H1 (cell line): ENCODE measurements around the gene PIGM. TPM values are rescaled to one million over a fixed set of nuclear protein-coding genes. Genes with fewer than 3 reads are reported as not detected.

Experiments
- CTCF ChIA-PET: fragments of 300-600 bp; sonication (Branson Sonifier 250); formaldehyde crosslinking; loops from one replicate; lab custom pipeline; 2021; ENCODE audit not compliant: partially characterized antibody; lab: Charles Lee
- POLR2A ChIA-PET: fragments of 300-600 bp; sonication (Branson Sonifier 250); formaldehyde crosslinking; loops from one replicate; lab custom pipeline; 2021; ENCODE audit warnings: inconsistent platforms; ENCODE audit not compliant: partially characterized antibody; lab: Charles Lee
- DNase-seq, 2 experiments: peaks; one replicate each; pipeline versions ENCODE4 v3.0.0 to v3.0.0-alpha.2; 2010 to 2022; ENCODE audit warnings: low spot score in 2 of 2, low read depth in 1 of 2, mixed read lengths in 1 of 2
- FAIRE-seq: peaks from 2 replicates; lab custom pipeline; 2011; peaks lifted over from hg19 to GRCh38; lab: Jason Lieb, UNC
- H2AFZ ChIP-seq: 2 replicates; pipeline ENCODE4 v1.8.1; 2012; ENCODE audit warnings: low read length, inconsistent platforms
- H2AK5ac ChIP-seq: 2 replicates; pipeline ENCODE4 v1.6.1; 2013; ENCODE audit warnings: low read depth, low read length
- H2BK120ac ChIP-seq: replicated peaks from 2 replicates; pipeline ENCODE3; 2013; ENCODE audit warnings: low read depth, low read length, inconsistent platforms
- H2BK12ac ChIP-seq: 2 replicates; pipeline ENCODE4 v1.6.1; 2013; ENCODE audit warnings: low read depth, low read length
- H2BK15ac ChIP-seq: 2 replicates; pipeline ENCODE4 v1.6.1; 2013; ENCODE audit warnings: low read length
- H2BK20ac ChIP-seq: 2 replicates; pipeline ENCODE4 v1.6.1; 2013; ENCODE audit warnings: low read length
- H2BK5ac ChIP-seq: 2 replicates; pipeline ENCODE4 v1.6.1; 2013; ENCODE audit warnings: low read depth, low read length
- H3K14ac ChIP-seq: 2 replicates; pipeline ENCODE4 v1.6.1; 2013; ENCODE audit warnings: inconsistent platforms; ENCODE audit not compliant: insufficient read length
- H3K18ac ChIP-seq: 2 replicates; pipeline ENCODE4 v1.6.1; 2013; ENCODE audit warnings: low read length; ENCODE audit errors: extremely low read depth
- H3K23ac ChIP-seq: 2 replicates; pipeline ENCODE4 v1.6.1; 2013; ENCODE audit warnings: inconsistent platforms; ENCODE audit not compliant: insufficient read length
- H3K23me2 ChIP-seq: 2 replicates; pipeline ENCODE4 v1.6.1; 2013; ENCODE audit warnings: low read depth, low read length
- H3K27ac ChIP-seq: 2 replicates; pipeline ENCODE4 v1.6.1; 2011; ENCODE audit warnings: low read depth, low read length, inconsistent platforms
- H3K27me3 ChIP-seq, 4 experiments: replicated peaks in 1 of 4; 1 replicate in 1 of 4; 2 replicates in 3 of 4; pipeline versions ENCODE4 v1.6.1 to v1.8.1; 2011 to 2013; ENCODE audit warnings: low read length in 3 of 4, mild to moderate bottlenecking in 3 of 4, inconsistent platforms in 2 of 4, mixed read lengths in 2 of 4, moderate library complexity in 1 of 4; ENCODE audit not compliant: control insufficient read depth in 3 of 4, insufficient read depth in 3 of 4; ENCODE audit errors: extremely low read depth in 1 of 4
- H3K36me3 ChIP-seq, 4 experiments: 2 replicates each; pipeline versions ENCODE4 v1.6.1 to v1.8.1; 2011 to 2013; ENCODE audit warnings: mild to moderate bottlenecking in 4 of 4, low read length in 3 of 4, moderate library complexity in 2 of 4, control low read depth in 1 of 4, inconsistent platforms in 1 of 4; ENCODE audit not compliant: insufficient read depth in 4 of 4, control insufficient read depth in 2 of 4
- H3K4ac ChIP-seq: replicated peaks from 2 replicates; pipeline ENCODE3; 2013; ENCODE audit warnings: low read length, low read depth, mixed read lengths, inconsistent platforms; ENCODE audit not compliant: insufficient read length
- H3K4me1 ChIP-seq, 4 experiments: replicated peaks in 1 of 4; 1 replicate in 1 of 4; 2 replicates in 3 of 4; pipeline versions ENCODE4 v1.6.1 to v1.8.1; 2011 to 2013; ENCODE audit warnings: low read length in 3 of 4, inconsistent platforms in 2 of 4, mixed read lengths in 1 of 4; ENCODE audit not compliant: insufficient read depth in 4 of 4, control insufficient read depth in 3 of 4
- H3K4me2 ChIP-seq, 2 experiments: 2 replicates each; pipeline versions ENCODE4 v1.6.1 to v1.8.1; 2011 to 2013; ENCODE audit warnings: low read depth in 2 of 2, low read length in 2 of 2, control low read depth in 1 of 2, inconsistent platforms in 1 of 2, mild to moderate bottlenecking in 1 of 2; ENCODE audit not compliant: insufficient read depth in 1 of 2
- H3K4me3 ChIP-seq, 4 experiments: fragments of 200-600, 300-600 bp in 1 of 4; sonication (generic), shearing (Covaris generic), sonication (Bioruptor Twin) in 1 of 4; 2 replicates each; pipeline versions ENCODE4 v1.5.1 to v1.8.1; 2011 to 2016; ENCODE audit warnings: low read length in 4 of 4, low read depth in 3 of 4, control low read depth in 2 of 4, inconsistent platforms in 2 of 4, mild to moderate bottlenecking in 2 of 4, mixed read lengths in 1 of 4, moderate library complexity in 1 of 4; ENCODE audit not compliant: insufficient read depth in 2 of 4; ENCODE audit errors: extremely low read depth in 1 of 4
- H3K56ac ChIP-seq: replicated peaks from 2 replicates; pipeline ENCODE3; 2013; ENCODE audit warnings: low read depth, mild to moderate bottlenecking, mixed read lengths, low read length, inconsistent platforms; ENCODE audit not compliant: insufficient read length
- H3K79me1 ChIP-seq: 2 replicates; pipeline ENCODE4 v1.6.1; 2013; ENCODE audit warnings: low read depth, low read length, control low read depth
- H3K79me2 ChIP-seq, 2 experiments: 2 replicates each; pipeline versions ENCODE4 v1.6.1 to v1.8.1; 2012 to 2013; ENCODE audit warnings: low read length in 2 of 2, mild to moderate bottlenecking in 2 of 2, inconsistent platforms in 1 of 2; ENCODE audit not compliant: insufficient read depth in 2 of 2, control insufficient read depth in 1 of 2
- H3K9ac ChIP-seq, 4 experiments: replicated peaks in 1 of 4; 1 replicate in 1 of 4; 2 replicates in 3 of 4; pipeline versions ENCODE4 v1.6.1 to v1.8.1; 2011 to 2013; ENCODE audit warnings: low read depth in 3 of 4, low read length in 3 of 4, control low read depth in 2 of 4, mild to moderate bottlenecking in 2 of 4, moderate library complexity in 2 of 4, inconsistent platforms in 1 of 4; ENCODE audit errors: extremely low read depth in 1 of 4
- H3K9me3 ChIP-seq, 2 experiments: 2 replicates each; pipeline versions ENCODE4 v1.6.1 to v1.8.1; 2012 to 2013; ENCODE audit warnings: mild to moderate bottlenecking in 2 of 2, moderate library complexity in 2 of 2, control low read depth in 1 of 2, inconsistent platforms in 1 of 2, low read depth in 1 of 2, low read length in 1 of 2, mixed read lengths in 1 of 2; ENCODE audit not compliant: insufficient read depth in 2 of 2
- H4K20me1 ChIP-seq, 2 experiments: replicated peaks in 1 of 2; 2 replicates each; pipeline versions ENCODE3 to v1.8.1; 2011 to 2013; ENCODE audit warnings: inconsistent platforms in 2 of 2, low read length in 2 of 2, mild to moderate bottlenecking in 1 of 2; ENCODE audit not compliant: insufficient read depth in 2 of 2, control insufficient read depth in 1 of 2
- H4K5ac ChIP-seq: 2 replicates; pipeline ENCODE4 v1.6.1; 2013; ENCODE audit warnings: low read length, low read depth, mixed read lengths, inconsistent platforms; ENCODE audit not compliant: insufficient read length
- H4K8ac ChIP-seq: 2 replicates; pipeline ENCODE4 v1.8.0; 2013; ENCODE audit warnings: mild to moderate bottlenecking, moderate library complexity, low read length, inconsistent platforms; ENCODE audit not compliant: insufficient read depth; ENCODE audit errors: extremely low read depth
- H4K91ac ChIP-seq: replicated peaks from 2 replicates; pipeline ENCODE3; 2013; ENCODE audit warnings: low read length, mixed read lengths, inconsistent platforms; ENCODE audit not compliant: insufficient read length
- BACH1 ChIP-seq: IDR thresholded peaks from 2 replicates; pipeline ENCODE4 v1.6.1; 2012; ENCODE audit warnings: low read length, improper control_type of control experiment
- BRCA1 ChIP-seq: IDR thresholded peaks from 2 replicates; pipeline ENCODE4 v1.6.1; 2012; ENCODE audit warnings: low read depth, low read length, improper control_type of control experiment
- CBX8 ChIP-seq: fragments of 300-800, 300-1000 bp; sonication (generic); IDR thresholded peaks from 2 replicates; pipeline ENCODE4 v1.7.1; 2016; ENCODE audit warnings: low read depth, low read length, borderline replicate concordance
- CREB1 ChIP-seq: IDR thresholded peaks from 2 replicates; pipeline ENCODE4 v1.6.1; 2012; ENCODE audit warnings: inconsistent platforms
- JUND ChIP-seq: IDR thresholded peaks from 2 replicates; pipeline ENCODE4 v1.6.1; 2011; ENCODE audit warnings: mild to moderate bottlenecking, improper control_type of control experiment, low read length
- KDM5A ChIP-seq: fragments of 200-600 bp; IDR thresholded peaks from 2 replicates; pipeline ENCODE4 v1.7.1; 2012; ENCODE audit warnings: mild to moderate bottlenecking, low read length, inconsistent platforms, mixed read lengths
- SP4 ChIP-seq: IDR thresholded peaks from 2 replicates; pipeline ENCODE4 v1.6.1; 2012; ENCODE audit warnings: low read length, inconsistent platforms
- SRF ChIP-seq: IDR thresholded peaks from 2 replicates; pipeline ENCODE4 v1.6.1; 2011; ENCODE audit warnings: mild to moderate bottlenecking, low read depth, low read length, moderate library complexity
- polyA plus RNA-seq, 7 experiments: library from polyadenylated mRNA; depleted of rRNA in 3 of 7; stranded (reverse) in 5 of 7; unstranded in 2 of 7; fragments of >200 nt in 5 of 7; fragments of 200-250 nt in 2 of 7; gene quantifications; 1 replicate in 5 of 7; 2 replicates in 1 of 7; 4 replicates in 1 of 7; pipeline versions ENCODE4 v1.2.1 to v1.2.3, GENCODE V29; 2011 to 2013; ENCODE audit warnings: missing spikeins in 2 of 7, mixed read lengths in 2 of 7
- total RNA-seq: library from RNA; stranded (reverse); fragmentation: NEBNext Ultra II Directional; extraction: Animal tissue kit (Norgen Biotek cat#: 25700); gene quantifications from 2 replicates; pipeline ENCODE4 v1.2.1, GENCODE V29; 2021

Gene PIGM
- total and polyA plus RNA-seq, 2 of the 8 experiments (the other 6 are each of a cell fraction or from before 2014, with no cell fraction given), result 5.4 to 6.0 TPM

- Histone ChIP-seq H2AK5ac (no peak overlapping the region), H3K27ac (no peak overlapping the region), H4K8ac (no peak overlapping the region), H3K18ac (no peak overlapping the region), H2BK20ac (no peak overlapping the region), H2BK120ac (no peak overlapping the region), H3K9ac (no peak overlapping the region), H3K79me2 (peaks cover 4 to 22% of the 10 kb centered on the region in 2 experiments; a peak in 3 of 4 replicates), H3K56ac (no peak overlapping the region), H2BK15ac (no peak overlapping the region), H3K14ac (no peak overlapping the region), H3K9me3 (no peaks in the 10 kb centered on the region), H3K36me3 (no peaks in the 10 kb centered on the region; a peak in 1 of 8 replicates), H3K4me1 (peaks cover 0 to 6% (median 2%) of the 10 kb centered on the region in 4 experiments; a peak in 5 of 7 replicates), H3K4me3 (no peak overlapping the region), H2BK5ac (no peak overlapping the region), H3K4ac (no peak overlapping the region), H3K27me3 (no peaks in the 10 kb centered on the region), H3K79me1 (no peaks in the 10 kb centered on the region), H4K20me1 (no peaks in the 10 kb centered on the region), H4K5ac (no peak overlapping the region), H2AFZ (no peak overlapping the region), H3K4me2 (no peak overlapping the region), H3K23me2 (peaks cover 17% of the 10 kb centered on the region), H3K23ac (no peak overlapping the region), H2BK12ac (no peak overlapping the region), H4K91ac (no peak overlapping the region)
- DNase-seq (no peak), FAIRE-seq (no peak)
- ChIA-PET POLR2A (no interaction called here), CTCF (interaction anchor here (0.6 to 3.6 kb wide), 2 partner anchors 21 to 412 kb away, joined by 3 to 25 read pairs; no protein-coding TSS in a partner anchor)
- no peak for TF ChIP-seq SRF
- no peak for TF ChIP-seq CREB1
- no peak for TF ChIP-seq KDM5A
- no peak for TF ChIP-seq JUND
- TF ChIP-seq CBX8, result no peak
- no peak for TF ChIP-seq BRCA1
- no peak for TF ChIP-seq BACH1
- no peak for TF ChIP-seq SP4
Measured at GRCh38 chr1:160028426-160028825, 3.4 kb downstream of the PIGM start.
